Right lobe of liver (tissue), 6 donors: ENCODE data around the gene GAS6. TPM values are rescaled to one million over a fixed set of nuclear protein-coding genes. Genes with fewer than 3 reads are reported as not detected.
"Not testable (repeated sequence)": the region's sequence is repeated elsewhere in the genome, so short reads cannot be mapped to it uniquely, and the experiment has no call there.

ENCODE experiments used
- ATAC-seq, 4 donors: fragments of 200-7000 bp; cut with Tn5 transposase; one replicate each; pipeline ENCODE4 v1.9.1; 2020; ENCODE audit warnings: mild to moderate bottlenecking in 4 of 4, moderate library complexity in 4 of 4
- DNase-seq, 3 donors: peaks; one replicate each; pipeline ENCODE4 v3.0.0-alpha.2; 2020
- H3K27ac ChIP-seq, 3 donors: fragments of 200-600 bp; one replicate each; pipeline ENCODE4 v1.8.0; 2022
- H3K27me3 ChIP-seq, 2 donors: fragments of 200-600 bp; one replicate each; pipeline ENCODE4 v1.8.0; 2022
- H3K36me3 ChIP-seq, 4 donors: fragments of 200-600 bp; sonication (generic) in 1 of 4; one replicate each; pipeline versions ENCODE4 v1.5.1 to v1.8.0; 2017 to 2022; ENCODE audit warnings: control low read depth in 1 of 4
- H3K4me1 ChIP-seq, 4 donors: fragments of 200-600 bp; sonication (generic) in 1 of 4; one replicate each; pipeline versions ENCODE4 v1.5.1 to v1.8.0; 2017 to 2022; ENCODE audit warnings: control low read depth in 1 of 4
- H3K4me3 ChIP-seq, 3 donors: fragments of 200-600 bp; one replicate each; pipeline ENCODE4 v1.8.0; 2022
- H3K9me3 ChIP-seq, 4 donors: fragments of 200-600 bp; sonication (generic) in 1 of 4; one replicate each; pipeline versions ENCODE4 v1.5.1 to v1.8.0; 2017 to 2022; ENCODE audit warnings: control low read depth in 1 of 4
- CTCF ChIP-seq, 4 donors: fragments of 200-600 bp in 3 of 4; fragments of 450-650 bp in 1 of 4; IDR thresholded peaks; one replicate each; pipeline versions ENCODE4 v1.5.1 to v1.8.0; 2016 to 2022; ENCODE audit warnings: antibody characterized with exemption in 4 of 4, mild to moderate bottlenecking in 2 of 4
- POLR2A ChIP-seq: fragments of 450-650 bp; IDR thresholded peaks from one replicate; pipeline ENCODE4 v1.6.1; 2017; ENCODE audit warnings: antibody characterized with exemption, mild to moderate bottlenecking
- WGBS: methylation state at CpG from one replicate; pipeline ENCODE4 v1.1.6; 2018; ENCODE audit warnings: low coverage, low lambda C conversion rate; ENCODE audit not compliant: insufficient coverage; ENCODE audit errors: missing lambda C conversion rate; 5-methylcytosine and 5-hydroxymethylcytosine counted together
- intact Hi-C, 2 donors: fragments of 100-400 bp; cut with DNase I; formaldehyde crosslinking; loops; one replicate each; pipeline versions ENCODE4 v1.11.2 to v1.14.1; 2022
- total RNA-seq, 6 experiments: library from RNA; depleted of rRNA in 2 of 6; stranded (reverse); fragments of >200 nt in 2 of 6; fragmentation: NEBNext Ultra II Directional in 3 of 6; extraction: Animal tissue kit (Norgen Biotek cat#: 25700) in 3 of 6; gene quantifications; one replicate each; pipeline versions ENCODE4 v1.1.0 to v1.2.4, GENCODE V29; 2016 to 2023
- donor health status: DM: no; HTN: yes; CAD: no.
- donor health status: DM: no; HTN: no; CAD: no.
- donor health status: DM: no; HTN: no; CAD: no.
- donor health status: DM: no; HTN: yes; CAD: no.
- donor health status: DM: no; HTN: yes; CAD: no.

The GAS6 gene
- total RNA-seq, 6 experiments from 2014 or later, result 11.9 to 48.5 (median 27.2) TPM

- DNase-seq (peak; percentile 47 to 70 (median 67)), ATAC-seq (peak; percentile 6 to 45 (median 32))
- Histone ChIP-seq H3K9me3 (no peaks in the 10 kb centered on the region), H3K27me3 (no peaks in the 10 kb centered on the region), H3K36me3 (no peaks in the 10 kb centered on the region), H3K4me1 (peaks cover 0 to 44% (median 0%) of the 10 kb centered on the region in 4 donors), H3K4me3 (no peak overlapping the region), H3K27ac (peak overlapping the region; percentile 10 to 78 (median 65))
- TF ChIP-seq POLR2A (no peak), CTCF (IDR thresholded peaks at IDR 0.05) (no peak)
- WGBS, result 35% methylated on average over 8 of the region's 19 CpGs
- intact Hi-C loops, result no loop called here
These were observed 26.9 kb downstream of the GAS6 start for GRCh38 chr13:113836768-113837559.

GRCh38 chr13:113835461-113836270 lies 28.2 kb downstream of the GAS6 start:
- DNase-seq (peak in 2 of 3 donors; percentile 14 to 42), ATAC-seq (no peak)
- Histone ChIP-seq H3K36me3 (no peaks in the 10 kb centered on the region), H3K27me3 (no peaks in the 10 kb centered on the region), H3K4me1 (peaks cover 0 to 42% (median 0%) of the 10 kb centered on the region in 4 donors), H3K27ac (no peak overlapping the region), H3K9me3 (no peaks in the 10 kb centered on the region), H3K4me3 (no peak overlapping the region)
- WGBS, result 69% methylated on average over 5 of the region's 37 CpGs
- TF ChIP-seq CTCF (IDR thresholded peaks at IDR 0.05) (no peak), POLR2A (no peak)
- intact Hi-C loops, result no loop called here

GRCh38 chr13:113834496-113835200 lies 29.2 kb downstream of the GAS6 start:
- WGBS, result 97% methylated on average over 5 of the region's 38 CpGs
- peaks cover 0 to 31% (median 0%) of the 10 kb centered on the region in 4 donors for H3K4me1 ChIP-seq
- H3K27ac ChIP-seq, result no peak overlapping the region
- H3K9me3 ChIP-seq, result no peaks in the 10 kb centered on the region
- no peak overlapping the region for H3K4me3 ChIP-seq
- H3K27me3 ChIP-seq, result no peaks in the 10 kb centered on the region
- intact Hi-C loops, result no loop called here
- TF ChIP-seq POLR2A, result no peak
- TF ChIP-seq CTCF (IDR thresholded peaks at IDR 0.05), result no peak
- DNase-seq, result peak in 2 of 3 donors; percentile 16 to 55
- ATAC-seq, result no peak
- H3K36me3 ChIP-seq, result no peaks in the 10 kb centered on the region

- H3K9me3 ChIP-seq, intact Hi-C loops, H3K4me3 ChIP-seq, H3K27ac ChIP-seq, H3K36me3 ChIP-seq, H3K27me3 ChIP-seq, ATAC-seq: not testable (repeated sequence)
- DNase-seq, result peak in 1 of 3 donors; percentile 44
- WGBS, result no CpG with 5 or more reads among the region's 17 CpGs
- H3K4me1 ChIP-seq, result peaks cover 0 to 25% (median 0%) of the 10 kb centered on the region in 4 donors
These were observed 29.9 kb downstream of the GAS6 start for GRCh38 chr13:113834006-113834405.
